Left ventricle myocardium inferior (tissue), 1 donor: Measurements from ENCODE around the gene RARA. TPM values are rescaled to one million over a fixed set of nuclear protein-coding genes. Genes with fewer than 3 reads are reported as not detected.

Experiments
- DNase-seq: peaks from one replicate; pipeline ENCODE4 v3.0.0-alpha.2; 2020
- H3K27ac ChIP-seq: fragments of 200-600 bp; replicated peaks from 2 replicates; pipeline ENCODE4 v1.8.0; 2021
- H3K27me3 ChIP-seq: fragments of 200-600 bp; 2 replicates; pipeline ENCODE4 v1.8.0; 2021; ENCODE audit warnings: low read depth
- H3K36me3 ChIP-seq: fragments of 200-600 bp; 2 replicates; pipeline ENCODE4 v1.8.0; 2021
- H3K4me1 ChIP-seq: fragments of 200-600 bp; 2 replicates; pipeline ENCODE4 v1.8.0; 2021
- H3K4me3 ChIP-seq: fragments of 200-600 bp; 2 replicates; pipeline ENCODE4 v1.8.0; 2021; ENCODE audit warnings: mild to moderate bottlenecking, moderate library complexity
- H3K9me3 ChIP-seq: fragments of 200-600 bp; replicated peaks from 2 replicates; pipeline ENCODE4 v1.8.0; 2021
- CTCF ChIP-seq: fragments of 200-600 bp; IDR thresholded peaks from 2 replicates; pipeline ENCODE4 v1.8.0; 2021; ENCODE audit warnings: antibody characterized with exemption, mild to moderate bottlenecking, borderline replicate concordance
- intact Hi-C: fragments of 100-400 bp; cut with micrococcal nuclease; formaldehyde crosslinking; loops from one replicate; pipeline ENCODE4 v1.11.0; 2022
- total RNA-seq: library from RNA; stranded (reverse); fragmentation: NEBNext Ultra II Directional; extraction: Animal tissue kit (Norgen Biotek cat#: 25700); gene quantifications from one replicate; pipeline ENCODE4 v1.2.1, GENCODE V29; 2021
- donor health status: DM: no; HTN: yes; CAD: no; lungs with severe emphysema.

RARA gene
- total RNA-seq, 1 donor from 2014 or later, result 17.1 TPM

GRCh38 chr17:40317880-40318829 is 9.2 kb downstream of the RARA start:
- Histone ChIP-seq H3K4me3 (peak overlapping the region; percentile 78), H3K27ac (peak overlapping the region; percentile 90), H3K9me3 (no peaks in the 10 kb centered on the region), H3K27me3 (no peaks in the 10 kb centered on the region), H3K4me1 (peaks cover 98% of the 10 kb centered on the region), H3K36me3 (no peaks in the 10 kb centered on the region)
- TF ChIP-seq CTCF, result no peak
- DNase-seq, result peak; percentile 97
- intact Hi-C loops, result no loop called here

- Histone ChIP-seq H3K36me3 (no peaks in the 10 kb centered on the region), H3K9me3 (no peaks in the 10 kb centered on the region), H3K4me1 (peaks cover 98% of the 10 kb centered on the region), H3K27ac (peak overlapping the region; percentile 90), H3K27me3 (no peaks in the 10 kb centered on the region), H3K4me3 (peak overlapping the region; percentile 78)
- peak; percentile 16 for DNase-seq
- no peak for TF ChIP-seq CTCF
- intact Hi-C loops, result no loop called here
These were observed 9.9 kb downstream of the RARA start for GRCh38 chr17:40318830-40319391.

- H3K9me3 ChIP-seq, result no peaks in the 10 kb centered on the region
- intact Hi-C loops, result no loop called here
- no peak for TF ChIP-seq CTCF
These were observed 10.9 kb downstream of the RARA start for GRCh38 chr17:40319651-40320540.

GRCh38 chr17:40320756-40321523 is 12.0 kb downstream of the RARA start:
- no peak for TF ChIP-seq CTCF
- no peaks in the 10 kb centered on the region for H3K9me3 ChIP-seq
- H3K4me3 ChIP-seq, result peak overlapping the region; percentile 78
- no peaks in the 10 kb centered on the region for H3K27me3 ChIP-seq
- peak; percentile 80 for DNase-seq
- H3K36me3 ChIP-seq, result no peaks in the 10 kb centered on the region
- intact Hi-C loops, result no loop called here
- peaks cover 98% of the 10 kb centered on the region for H3K4me1 ChIP-seq
- H3K27ac ChIP-seq, result peak overlapping the region; percentile 90

More at GRCh38 chr17:40319651-40320540, 10.9 kb downstream of the RARA start:
- H3K27ac ChIP-seq, result peak overlapping the region; percentile 90
- H3K4me3 ChIP-seq, result peak overlapping the region; percentile 78
- peaks cover 98% of the 10 kb centered on the region for H3K4me1 ChIP-seq
- no peaks in the 10 kb centered on the region for H3K36me3 ChIP-seq
- no peaks in the 10 kb centered on the region for H3K27me3 ChIP-seq
- DNase-seq, result peak; percentile 53

GRCh38 chr17:40321524-40321929 is 12.5 kb downstream of the RARA start:
- no peaks in the 10 kb centered on the region for H3K9me3 ChIP-seq
- H3K27me3 ChIP-seq, result no peaks in the 10 kb centered on the region
- no peak for DNase-seq
- no peaks in the 10 kb centered on the region for H3K36me3 ChIP-seq
- no peak for TF ChIP-seq CTCF
- intact Hi-C loops, result no loop called here
- peak overlapping the region; percentile 90 for H3K27ac ChIP-seq
- peak overlapping the region; percentile 78 for H3K4me3 ChIP-seq
- peaks cover 98% of the 10 kb centered on the region for H3K4me1 ChIP-seq
